HG02588 (cell line): ENCODE measurements around the gene BMP10.
"Not testable (repeated sequence)": the region's sequence is repeated elsewhere in the genome, so short reads cannot be mapped to it uniquely, and the experiment has no call there.

Experiments used
- ATAC-seq: cut with Tn5 transposase; IDR thresholded peaks from one replicate; pipeline ENCODE4 v1.9.1; 2021; ENCODE audit warnings: mild to moderate bottlenecking, moderate library complexity; ENCODE audit not compliant: unreplicated experiment

BMP10 gene

GRCh38 chr2:68895981-68896380 lies 24.8 kb upstream of the BMP10 start:
- ATAC-seq, result not testable (repeated sequence)

- ATAC-seq, result no peak
These were observed 18.3 kb upstream of the BMP10 start for GRCh38 chr2:68889500-68889899.

- no peak for ATAC-seq
These were observed 17.8 kb upstream of the BMP10 start for GRCh38 chr2:68889021-68889420.

DNA sequence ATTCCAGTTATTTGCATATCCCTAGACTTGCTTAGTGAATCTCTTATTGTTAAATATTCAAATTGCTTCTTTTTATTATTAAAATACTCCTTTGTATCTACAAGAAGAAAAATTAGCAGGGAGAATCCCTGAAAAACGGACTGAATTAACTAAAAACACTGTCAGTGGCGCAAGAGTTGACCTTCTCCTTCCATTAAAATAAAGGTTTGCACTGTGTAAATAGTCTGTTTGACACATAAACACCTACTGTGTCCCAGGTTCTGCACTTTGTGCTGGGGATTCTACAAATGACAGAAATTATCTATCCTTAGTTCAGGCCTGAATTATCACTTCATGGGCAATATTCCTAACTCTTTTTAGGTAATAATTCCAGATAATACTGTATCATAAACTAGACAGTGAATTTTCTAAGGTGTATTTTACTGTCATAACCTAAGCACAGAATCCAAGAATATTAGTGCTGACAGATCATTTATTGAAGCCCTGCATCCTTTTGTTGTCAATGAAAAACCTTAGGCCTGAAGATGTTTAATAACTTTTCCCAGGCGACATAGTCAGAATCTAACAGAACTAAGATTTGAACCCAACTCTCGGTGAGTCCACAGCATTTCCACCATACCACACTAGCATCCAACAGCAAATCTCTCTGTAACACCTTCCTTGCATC lies 17.0 kb upstream of the BMP10 start:
- ATAC-seq, result no peak

DNA sequence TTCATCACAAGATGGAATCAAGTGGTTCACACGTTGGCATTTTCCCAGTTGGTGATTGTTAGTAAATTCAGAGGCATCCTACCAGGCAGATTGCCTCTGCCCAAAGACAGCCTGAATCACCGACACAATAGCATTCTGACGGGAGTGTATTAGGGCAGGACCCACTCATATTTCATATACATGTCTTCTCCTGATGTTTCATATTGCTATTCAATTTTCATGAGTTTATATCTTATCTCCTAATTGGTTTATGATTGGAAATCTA lies 14.5 kb upstream of the BMP10 start:
- ATAC-seq, result no peak

DNA sequence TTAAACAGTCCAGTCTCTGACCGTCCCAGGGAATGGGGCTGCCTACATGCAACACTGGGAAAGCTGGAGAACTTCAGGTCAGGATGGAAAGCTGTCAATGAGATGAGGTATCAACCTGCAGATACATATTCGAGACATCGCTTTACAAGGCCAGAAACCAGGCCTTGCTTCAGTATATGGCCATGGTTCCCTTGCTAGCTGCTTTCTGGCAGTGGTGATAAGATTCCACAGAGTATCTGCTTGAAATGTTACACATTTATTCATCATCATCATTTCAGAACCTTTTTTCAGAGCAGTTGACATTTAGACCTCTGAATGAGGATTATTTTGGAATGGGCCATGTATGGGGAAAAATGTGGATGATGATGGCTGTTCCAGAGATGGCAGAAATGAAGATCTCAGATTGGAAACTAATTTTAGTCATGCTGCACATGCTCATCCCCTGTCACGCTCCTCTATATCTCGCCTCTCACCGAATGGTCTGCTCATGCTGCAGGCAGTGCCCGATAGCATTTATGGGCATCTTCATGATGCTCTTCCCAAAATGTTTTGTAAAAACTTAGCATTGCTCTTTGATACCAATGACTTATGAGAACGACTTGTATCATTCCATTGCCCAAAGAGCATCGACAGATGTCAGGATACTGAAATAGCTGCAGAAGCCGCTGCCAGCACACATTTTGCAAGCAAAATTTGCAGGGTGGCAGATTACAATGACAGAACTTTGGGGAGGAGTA lies 14.0 kb upstream of the BMP10 start:
- no peak for ATAC-seq

- ATAC-seq, result no peak
These were observed 9.0 kb upstream of the BMP10 start for GRCh38 chr2:68880213-68880612.

GRCh38 chr2:68879296-68879695 lies 8.1 kb upstream of the BMP10 start:
- no peak for ATAC-seq

GRCh38 chr2:68878753-68879152 lies 7.6 kb upstream of the BMP10 start:
- no peak for ATAC-seq

DNA sequence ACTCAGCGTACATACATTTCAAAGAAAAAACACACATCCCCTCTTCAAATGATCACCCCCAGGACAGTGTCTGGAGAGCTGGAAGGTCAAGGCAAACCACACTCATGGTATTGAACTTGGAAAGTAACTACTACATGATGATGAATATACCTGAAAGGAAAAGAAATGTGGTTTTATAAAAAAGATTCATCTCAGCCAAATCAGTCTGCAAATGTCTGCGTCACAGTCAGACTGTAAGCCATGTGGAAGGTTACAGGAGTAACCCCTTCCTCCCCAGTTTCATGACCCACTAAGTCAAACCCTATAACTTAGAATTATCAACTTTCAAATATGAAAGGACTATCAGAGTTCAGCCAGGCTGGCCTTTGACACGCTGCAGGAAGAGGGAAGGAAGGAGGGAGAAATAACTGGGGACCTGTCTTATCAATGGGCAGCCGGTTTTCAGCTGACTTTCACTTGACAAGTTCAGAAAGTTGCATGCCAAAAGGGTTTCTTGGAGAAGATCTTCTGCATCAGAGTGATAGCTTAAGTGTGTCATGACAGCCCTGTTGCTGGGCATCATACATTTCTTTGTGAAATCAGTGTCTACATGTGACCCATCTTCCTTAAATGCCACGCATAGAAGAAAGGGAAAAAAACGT lies 7.0 kb upstream of the BMP10 start:
- no peak for ATAC-seq

DNA sequence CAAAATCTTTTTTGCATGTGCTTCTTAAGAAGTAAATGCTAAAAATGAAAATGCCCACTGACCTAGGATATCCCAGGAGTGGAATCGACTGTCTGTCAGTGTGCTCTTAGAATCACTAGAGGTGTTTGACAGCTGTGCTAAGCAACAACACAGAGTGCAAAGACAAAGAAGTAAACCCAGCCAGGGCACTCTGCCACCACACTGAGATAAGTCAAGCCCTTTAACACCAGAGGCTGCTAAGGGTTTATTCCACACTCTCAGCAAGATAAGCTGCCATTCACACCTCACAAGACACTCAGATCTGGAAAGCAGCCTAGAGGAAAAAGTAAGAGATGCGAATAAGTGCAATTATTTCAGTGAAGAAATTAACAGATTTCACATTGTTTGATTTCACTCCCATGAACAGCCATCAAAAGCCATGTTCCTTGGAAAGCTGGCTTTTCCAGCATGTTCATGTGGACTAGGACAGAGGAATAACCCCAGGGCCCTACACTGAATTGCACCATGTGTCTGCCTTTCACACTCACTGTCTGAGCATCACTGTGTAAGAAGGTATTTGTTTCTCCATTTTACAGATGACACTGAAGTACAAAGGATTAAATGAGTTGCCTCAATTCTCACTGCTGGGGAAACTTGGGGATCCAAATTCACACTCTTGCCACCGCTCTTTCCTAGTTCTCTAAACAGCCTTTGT lies 6.0 kb upstream of the BMP10 start:
- no peak for ATAC-seq

DNA sequence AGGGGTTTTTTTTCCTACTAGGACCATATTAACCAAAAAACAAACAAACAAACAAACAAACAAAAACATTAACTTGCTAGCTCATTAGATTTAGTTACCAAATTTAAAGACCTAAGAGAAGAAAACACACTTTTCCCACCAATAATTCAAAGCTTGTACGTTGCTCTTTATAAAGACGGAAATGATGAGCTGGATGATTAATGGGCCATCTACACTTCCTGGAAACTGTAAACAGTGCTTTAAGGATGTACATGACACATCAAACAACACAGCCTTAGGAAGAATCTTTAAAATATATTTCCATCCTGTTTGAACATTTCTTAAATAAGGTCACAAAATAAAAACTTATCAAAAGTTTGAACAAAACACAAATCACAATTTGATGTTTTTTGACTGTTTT lies 982 bp downstream of the BMP10 start:
- ATAC-seq, result no peak

DNA sequence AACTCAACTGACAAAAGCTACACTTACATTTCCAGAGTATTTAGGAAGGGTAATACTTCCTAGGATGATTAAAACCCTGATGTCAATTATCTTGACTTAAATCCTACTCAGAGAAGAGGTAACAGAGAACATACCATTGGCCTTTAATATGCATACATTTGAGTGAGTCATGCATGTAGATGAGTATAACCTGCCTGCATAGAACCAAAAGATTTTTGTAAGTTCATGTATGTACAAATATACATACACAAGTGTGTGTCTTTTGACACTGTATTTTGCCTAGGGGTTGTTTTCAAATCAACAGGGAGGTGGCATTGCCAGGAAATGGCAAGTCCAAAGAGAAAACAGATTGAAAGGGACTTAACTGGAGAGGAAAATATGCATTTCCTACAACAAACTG lies 6.1 kb downstream of the BMP10 start:
- no peak for ATAC-seq

- no peak for ATAC-seq
These were observed 7.2 kb downstream of the BMP10 start for GRCh38 chr2:68863996-68864395.

GRCh38 chr2:68862889-68863288 lies 8.3 kb downstream of the BMP10 start:
- ATAC-seq, result no peak

DNA sequence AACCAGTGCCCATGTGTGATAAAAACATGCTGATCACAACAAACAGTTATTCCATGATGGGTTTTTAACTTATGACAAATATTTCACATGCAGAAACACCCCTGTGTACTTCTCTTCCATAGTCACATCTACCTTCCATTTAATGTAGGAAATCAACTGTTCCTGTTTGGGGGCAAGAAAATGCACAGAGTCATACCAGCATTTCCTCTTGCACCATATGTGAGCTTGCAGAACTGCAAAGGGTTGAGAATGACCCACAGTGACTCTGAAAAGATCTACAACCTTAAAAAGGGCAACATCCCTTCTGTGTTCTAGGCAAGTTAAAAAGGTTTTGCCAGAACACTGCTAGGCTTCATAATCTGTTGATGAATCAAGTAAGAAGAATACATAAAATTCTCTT lies 9.9 kb downstream of the BMP10 start:
- ATAC-seq, result no peak

DNA sequence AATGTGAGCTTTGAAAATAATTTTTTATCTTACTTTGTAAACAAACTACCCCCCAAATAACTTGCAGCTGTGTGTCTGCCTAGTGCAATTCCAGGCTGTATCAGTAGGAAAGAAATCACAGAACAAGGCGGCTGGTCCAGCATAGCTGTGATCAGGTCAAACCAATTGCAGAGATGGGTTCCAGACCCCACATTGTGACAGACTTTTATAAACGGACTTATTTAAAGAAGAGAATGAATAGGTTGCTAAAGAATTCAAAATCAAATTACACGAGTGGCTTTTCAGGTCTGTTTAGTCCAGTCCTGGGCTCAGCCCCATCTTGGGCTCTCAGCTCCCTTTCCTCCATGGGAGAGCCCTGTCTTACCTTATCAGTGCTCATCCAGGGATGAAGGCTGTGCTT lies 11.1 kb downstream of the BMP10 start:
- no peak for ATAC-seq

GRCh38 chr2:68857855-68858456 lies 13.2 kb downstream of the BMP10 start:
- ATAC-seq, result no peak

DNA sequence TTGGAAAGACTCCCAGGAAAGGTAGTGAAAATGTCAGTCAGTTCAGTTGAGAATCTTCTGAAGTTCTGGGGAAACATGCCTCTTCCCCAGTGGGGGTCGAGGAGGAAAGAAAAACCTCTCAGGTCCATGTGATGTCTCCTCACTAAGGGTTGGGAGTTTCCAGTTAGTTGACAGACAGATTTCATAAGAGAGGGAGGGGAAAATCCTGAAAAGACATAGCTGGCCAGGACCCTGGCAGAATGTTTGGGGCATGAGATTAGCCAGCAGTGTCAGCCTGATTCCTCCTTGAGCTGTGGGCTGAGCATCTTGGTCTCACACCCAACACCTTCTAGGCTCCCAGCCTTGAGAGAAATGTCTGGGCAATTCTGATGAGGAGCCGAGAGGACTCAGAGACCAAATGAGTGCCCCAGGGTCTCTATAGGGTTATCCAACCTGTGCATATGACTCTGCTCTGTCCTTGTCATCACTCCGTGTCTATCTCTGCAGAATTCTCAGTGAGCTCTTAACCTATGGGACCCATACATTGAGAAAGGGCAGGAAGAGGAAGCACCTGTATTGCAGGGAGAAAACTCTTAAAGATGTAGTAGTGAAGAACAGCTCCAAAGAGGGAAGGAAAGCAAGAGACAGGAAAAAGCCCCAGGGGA lies 13.9 kb downstream of the BMP10 start:
- ATAC-seq, result no peak

DNA sequence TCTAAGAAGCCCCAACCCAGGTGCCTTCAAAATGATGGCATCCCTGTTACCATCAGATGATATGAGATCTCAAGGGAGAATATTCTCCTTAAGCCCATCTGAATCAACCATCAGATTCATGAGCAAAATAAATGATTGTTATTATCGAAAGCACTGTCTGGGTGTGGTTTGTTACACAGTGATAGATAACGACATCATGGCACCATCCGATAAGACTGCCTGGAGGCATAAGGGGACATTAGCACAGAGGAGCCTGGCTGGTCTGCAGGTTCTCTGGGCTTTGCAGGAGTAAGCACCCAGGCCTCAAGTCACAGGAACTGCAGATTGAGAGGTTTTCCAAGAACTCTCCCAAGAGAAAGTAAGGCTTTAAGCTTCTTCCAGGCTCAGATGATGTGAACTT lies 15.6 kb downstream of the BMP10 start:
- ATAC-seq, result no peak

DNA sequence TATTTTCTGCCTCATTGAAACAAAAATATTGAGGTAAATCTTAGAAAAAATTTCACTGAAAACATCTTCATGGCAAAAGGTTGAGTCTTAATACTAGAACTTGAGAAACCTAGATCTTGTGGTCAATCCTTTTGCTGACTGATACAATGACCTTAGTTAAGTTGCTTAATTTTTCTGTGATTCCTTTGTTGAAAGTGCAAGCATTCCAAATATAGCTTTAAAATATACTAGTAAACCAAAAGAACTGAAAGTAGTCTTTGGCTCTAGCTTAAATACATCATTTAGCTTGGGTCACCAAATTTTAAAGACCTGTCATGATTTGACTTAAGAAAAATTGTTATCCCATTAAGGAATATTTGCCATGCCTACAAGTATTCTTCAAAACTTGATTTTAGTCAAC lies 16.7 kb downstream of the BMP10 start:
- no peak for ATAC-seq
